Measurements from ENCODE around the gene SSB.

SSB gene

DNA sequence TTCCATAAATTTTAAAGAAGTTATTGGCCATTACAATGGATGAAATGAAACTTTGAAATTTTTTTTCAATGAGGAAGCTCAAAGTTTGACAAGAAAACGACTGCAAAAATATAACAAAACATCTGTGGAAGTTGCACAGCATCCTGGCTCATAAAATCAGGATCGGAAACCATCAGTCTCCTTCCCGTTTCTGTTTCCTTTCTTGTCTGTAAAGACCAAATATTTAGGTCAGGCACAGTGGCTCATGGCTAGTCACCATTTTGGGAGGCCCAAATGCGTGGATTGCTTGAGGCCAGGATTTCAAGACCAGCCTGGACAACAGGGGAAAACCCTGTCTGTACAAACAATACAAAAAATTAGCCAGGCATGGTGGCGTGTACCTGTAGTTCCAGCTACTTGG is 27.6 kb upstream of the SSB start:
- TF ChIP-seq, protein P1, sequence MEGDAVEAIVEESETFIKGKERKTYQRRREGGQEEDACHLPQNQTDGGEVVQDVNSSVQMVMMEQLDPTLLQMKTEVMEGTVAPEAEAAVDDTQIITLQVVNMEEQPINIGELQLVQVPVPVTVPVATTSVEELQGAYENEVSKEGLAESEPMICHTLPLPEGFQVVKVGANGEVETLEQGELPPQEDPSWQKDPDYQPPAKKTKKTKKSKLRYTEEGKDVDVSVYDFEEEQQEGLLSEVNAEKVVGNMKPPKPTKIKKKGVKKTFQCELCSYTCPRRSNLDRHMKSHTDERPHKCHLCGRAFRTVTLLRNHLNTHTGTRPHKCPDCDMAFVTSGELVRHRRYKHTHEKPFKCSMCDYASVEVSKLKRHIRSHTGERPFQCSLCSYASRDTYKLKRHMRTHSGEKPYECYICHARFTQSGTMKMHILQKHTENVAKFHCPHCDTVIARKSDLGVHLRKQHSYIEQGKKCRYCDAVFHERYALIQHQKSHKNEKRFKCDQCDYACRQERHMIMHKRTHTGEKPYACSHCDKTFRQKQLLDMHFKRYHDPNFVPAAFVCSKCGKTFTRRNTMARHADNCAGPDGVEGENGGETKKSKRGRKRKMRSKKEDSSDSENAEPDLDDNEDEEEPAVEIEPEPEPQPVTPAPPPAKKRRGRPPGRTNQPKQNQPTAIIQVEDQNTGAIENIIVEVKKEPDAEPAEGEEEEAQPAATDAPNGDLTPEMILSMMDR (IDR thresholded peaks at IDR 0.05; ENCODE audit: extremely low read depth, insufficient read depth, missing control alignments): no peak
- in situ Hi-C loops (cut with MboI; ENCODE audit: low pct_unique_long_range_greater_than_20kb, low sequenced_read_pairs, unreplicated experiment): no loop called here
- DNase-seq (ENCODE audit: low spot score): no peak

DNA sequence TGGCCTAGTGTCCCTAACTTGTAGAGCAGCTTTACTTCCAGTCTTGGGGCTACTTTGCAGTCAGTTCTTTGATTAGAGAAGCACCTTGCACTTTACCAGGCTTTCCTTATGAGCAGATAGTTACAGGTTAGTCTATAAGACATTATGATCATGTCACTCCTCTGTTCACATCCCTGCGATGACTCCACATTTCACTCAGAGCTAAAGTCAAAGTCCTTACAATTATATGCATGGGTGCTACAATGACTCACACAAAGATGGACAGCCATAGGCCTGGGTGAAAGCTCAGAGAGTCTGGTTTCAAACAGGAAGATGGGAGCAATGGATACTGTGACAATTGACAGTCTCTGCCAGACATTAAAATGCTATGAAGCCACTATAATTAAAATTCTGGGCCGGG is 27.1 kb upstream of the SSB start:
- no peak for DNase-seq (ENCODE audit: low spot score)
- TF ChIP-seq, protein P1 (IDR thresholded peaks at IDR 0.05; ENCODE audit: extremely low read depth, insufficient read depth, missing control alignments): no peak
- in situ Hi-C loops (cut with MboI; ENCODE audit: low pct_unique_long_range_greater_than_20kb, low sequenced_read_pairs, unreplicated experiment): no loop called here

DNA sequence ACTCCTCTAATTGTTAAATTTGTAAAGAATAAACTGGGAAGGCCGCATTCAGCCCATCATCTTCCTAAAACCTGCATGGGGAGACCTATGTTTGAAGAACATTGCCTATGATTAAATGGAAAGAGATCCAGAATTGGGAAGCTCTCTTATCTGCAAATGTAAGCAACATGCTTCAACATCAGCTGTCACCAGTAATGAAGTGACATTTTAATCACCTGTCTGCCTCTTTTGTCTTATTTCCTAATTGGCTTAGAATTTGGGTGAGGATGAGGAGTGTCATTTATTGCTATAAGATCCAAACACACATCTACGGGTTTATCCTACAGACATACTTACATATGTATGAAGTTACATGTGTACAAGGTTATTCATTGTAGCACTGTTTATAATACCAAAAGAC is 26.0 kb upstream of the SSB start:
- TF ChIP-seq, protein P1 (IDR thresholded peaks at IDR 0.05; ENCODE audit: extremely low read depth, insufficient read depth, missing control alignments): no peak
- no peak for DNase-seq (ENCODE audit: low spot score)
- in situ Hi-C loops (cut with MboI; ENCODE audit: low pct_unique_long_range_greater_than_20kb, low sequenced_read_pairs, unreplicated experiment): no loop called here

DNA sequence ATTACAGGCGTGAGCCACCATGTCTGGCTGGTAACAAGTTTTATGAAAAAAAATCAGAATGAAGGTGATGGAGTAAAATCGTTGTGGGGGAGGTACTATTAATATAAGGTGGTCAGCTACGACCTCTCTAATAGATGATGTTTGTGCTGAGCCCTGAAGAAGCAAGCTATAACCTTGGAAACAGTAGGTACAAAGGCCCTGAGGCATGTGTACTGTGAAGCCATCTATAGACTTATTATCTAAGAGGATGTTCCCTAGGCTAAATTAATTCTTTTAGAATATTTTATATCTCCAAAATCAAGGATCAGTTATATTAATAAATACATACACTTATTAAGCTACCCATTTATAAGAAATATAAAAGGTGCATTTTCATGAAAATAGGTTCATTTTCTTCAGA is 23.3 kb upstream of the SSB start:
- DNase-seq (ENCODE audit: low spot score): no peak
- TF ChIP-seq, protein P1 (IDR thresholded peaks at IDR 0.05; ENCODE audit: extremely low read depth, insufficient read depth, missing control alignments): no peak
- in situ Hi-C loops (cut with MboI; ENCODE audit: low pct_unique_long_range_greater_than_20kb, low sequenced_read_pairs, unreplicated experiment): loop anchor here (25.0 kb wide), 1 partner anchor 238 kb away; no protein-coding TSS in a partner anchor

DNA sequence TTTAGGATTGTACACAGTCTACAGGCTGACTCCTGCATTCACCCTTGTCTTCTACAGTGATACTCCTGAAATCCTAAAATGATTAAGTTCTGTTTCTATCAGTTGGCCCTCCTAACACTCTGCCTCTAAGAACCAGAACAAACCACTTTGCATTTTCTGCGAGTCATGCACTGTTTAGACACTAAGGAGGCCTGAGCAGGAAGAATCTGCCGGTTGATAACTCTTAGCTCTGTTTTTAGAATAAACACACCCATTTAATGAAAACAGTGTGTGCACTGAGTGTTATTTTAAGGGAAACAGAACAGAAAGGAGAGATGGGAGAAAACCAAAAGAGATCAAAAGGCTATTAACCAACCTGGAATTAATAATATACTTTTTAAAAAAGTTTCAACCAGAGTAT is 22.9 kb upstream of the SSB start:
- no peak for DNase-seq (ENCODE audit: low spot score)

DNA sequence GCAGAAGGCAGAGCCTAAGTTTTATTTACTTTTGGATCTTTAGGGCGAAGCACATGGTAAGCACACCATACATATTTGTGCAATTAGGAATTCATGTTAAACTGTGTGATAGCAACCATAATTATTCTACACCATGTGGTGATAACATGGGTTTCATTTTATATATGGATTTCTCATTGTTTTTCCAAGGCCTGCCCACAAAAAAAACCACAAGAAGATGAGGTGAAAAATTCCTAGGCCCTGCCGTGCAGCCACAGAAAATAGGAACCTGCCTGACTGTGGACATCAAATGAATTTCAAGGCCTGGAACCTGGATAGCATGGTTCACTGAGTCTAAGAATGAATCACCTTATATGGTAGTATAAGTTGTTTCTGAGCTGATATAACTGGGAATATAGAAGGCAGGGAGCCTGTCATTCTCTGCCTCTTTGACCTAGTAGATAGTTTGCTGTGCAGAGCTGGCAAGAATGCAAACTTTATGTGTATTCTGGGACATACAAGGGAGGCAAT is 22.4 kb upstream of the SSB start:
- DNase-seq (ENCODE audit: low spot score): no peak
- TF ChIP-seq, protein P1 (IDR thresholded peaks at IDR 0.05; ENCODE audit: extremely low read depth, insufficient read depth, missing control alignments): no peak
- in situ Hi-C loops (cut with MboI; ENCODE audit: low pct_unique_long_range_greater_than_20kb, low sequenced_read_pairs, unreplicated experiment): loop anchor here (25.0 kb wide), 1 partner anchor 239 kb away; no protein-coding TSS in a partner anchor

More for the DNA sequence above, 22.9 kb upstream of the SSB start:
- TF ChIP-seq, protein P1 (IDR thresholded peaks at IDR 0.05; ENCODE audit: extremely low read depth, insufficient read depth, missing control alignments): no peak
- in situ Hi-C loops (cut with MboI; ENCODE audit: low pct_unique_long_range_greater_than_20kb, low sequenced_read_pairs, unreplicated experiment): loop anchor here (25.0 kb wide), 1 partner anchor 238 kb away; no protein-coding TSS in a partner anchor
